DOHH2 (cell line): Measurements from ENCODE around the gene SLC7A5.

ENCODE experiments used
- H3F3A ChIP-seq: fragments of 200-600 bp; sonication (generic), shearing (Covaris generic); 2 replicates; pipeline ENCODE4 v1.6.0; 2016; ENCODE audit warnings: antibody characterized with exemption, mild to moderate bottlenecking; ENCODE audit not compliant: control insufficient read depth, insufficient read depth
- H3K27ac ChIP-seq: fragments of 200-600 bp; sonication (generic); 2 replicates; pipeline ENCODE4 v1.5.1; 2014; ENCODE audit warnings: low read depth, mild to moderate bottlenecking, low read length, moderate library complexity
- H3K27me3 ChIP-seq: fragments of 200-600 bp; sonication (generic); 2 replicates; pipeline ENCODE4 v1.6.1; 2014; ENCODE audit warnings: mild to moderate bottlenecking, low read length, mixed read lengths; ENCODE audit not compliant: control insufficient read depth
- H3K36me3 ChIP-seq: fragments of 200-600 bp; sonication (generic); 2 replicates; pipeline ENCODE4 v1.6.1; 2014; ENCODE audit warnings: mild to moderate bottlenecking, low read length, moderate library complexity, mixed read lengths; ENCODE audit not compliant: control insufficient read depth
- H3K4me1 ChIP-seq: fragments of 200-600 bp; sonication (generic); 2 replicates; pipeline ENCODE4 v1.6.1; 2014; ENCODE audit warnings: mild to moderate bottlenecking, low read length, mixed read lengths; ENCODE audit not compliant: control insufficient read depth
- H3K4me2 ChIP-seq: fragments of 200-600 bp; sonication (generic); 2 replicates; pipeline ENCODE4 v1.6.0; 2014; ENCODE audit warnings: mild to moderate bottlenecking, low read length, moderate library complexity
- H3K4me3 ChIP-seq: fragments of 200-600 bp; sonication (generic); 2 replicates; pipeline ENCODE4 v1.5.1; 2014; ENCODE audit warnings: mild to moderate bottlenecking, low read length, mixed read lengths
- H3K79me2 ChIP-seq: fragments of 200-600 bp; sonication (generic); 2 replicates; pipeline ENCODE4 v1.6.1; 2014; ENCODE audit warnings: mild to moderate bottlenecking, low read length, mixed read lengths; ENCODE audit not compliant: control insufficient read depth
- H3K9me2 ChIP-seq: fragments of 200-600 bp; sonication (generic); replicated peaks from 2 replicates; pipeline ENCODE4 v1.6.1; 2014; ENCODE audit warnings: mild to moderate bottlenecking, low read length, mixed read lengths; ENCODE audit not compliant: control insufficient read depth
- H3K9me3 ChIP-seq: fragments of 200-600 bp; sonication (generic); 2 replicates; pipeline ENCODE4 v1.6.1; 2014; ENCODE audit warnings: antibody characterized with exemption, low read length, mixed read lengths; ENCODE audit not compliant: control insufficient read depth, insufficient read depth
- H4K20me1 ChIP-seq: fragments of 200-600 bp; sonication (generic); 2 replicates; pipeline ENCODE4 v1.6.0; 2014; ENCODE audit warnings: low read depth, mild to moderate bottlenecking, antibody characterized with exemption, low read length, moderate library complexity; ENCODE audit not compliant: control insufficient read depth, insufficient read depth
- CTCF ChIP-seq: fragments of 200-600 bp; sonication (generic); IDR thresholded peaks from one replicate; pipeline ENCODE4 v1.5.1; 2014; ENCODE audit warnings: antibody characterized with exemption, mild to moderate bottlenecking, low read depth, low read length; ENCODE audit not compliant: poor library complexity, severe bottlenecking
- EZH2phosphoT487 ChIP-seq: fragments of 200-600 bp; sonication (generic); IDR thresholded peaks from 2 replicates; pipeline ENCODE4 v1.6.1; 2017; ENCODE audit warnings: borderline replicate concordance, mild to moderate bottlenecking, antibody characterized with exemption, low read length, moderate library complexity, mixed read lengths

Gene SLC7A5

GRCh38 chr16:87838643-87839541 lies 30.4 kb downstream of the SLC7A5 start:
- Histone ChIP-seq H3K9me3 (no peaks in the 10 kb centered on the region), H4K20me1 (no peaks in the 10 kb centered on the region; the same call in 1 of the 2 replicates), H3K4me3 (no peak overlapping the region), H3K4me2 (no peak overlapping the region), H3K27ac (no peak overlapping the region), H3F3A (no peaks in the 10 kb centered on the region), H3K4me1 (peaks cover 7% of the 10 kb centered on the region; the same call in 1 of the 2 replicates), H3K79me2 (peaks cover 29% of the 10 kb centered on the region), H3K27me3 (no peaks in the 10 kb centered on the region), H3K9me2 (no peaks in the 10 kb centered on the region), H3K36me3 (peaks cover 98% of the 10 kb centered on the region)
- TF ChIP-seq EZH2phosphoT487 (no peak), CTCF (no peak)

- TF ChIP-seq CTCF (no peak), EZH2phosphoT487 (no peak)
- H3K36me3 ChIP-seq, result peaks cover 100% of the 10 kb centered on the region
Measured at GRCh38 chr16:87837627-87838289, 31.5 kb downstream of the SLC7A5 start.

GRCh38 chr16:87836844-87837581 lies 32.3 kb downstream of the SLC7A5 start:
- H3K4me2 ChIP-seq, result no peak overlapping the region
- no peaks in the 10 kb centered on the region for H3K27me3 ChIP-seq
- H3K9me2 ChIP-seq, result no peaks in the 10 kb centered on the region
- H3K4me3 ChIP-seq, result no peak overlapping the region
- H3K36me3 ChIP-seq, result peaks cover 100% of the 10 kb centered on the region
- no peak for TF ChIP-seq CTCF
- TF ChIP-seq EZH2phosphoT487, result no peak
- H3F3A ChIP-seq, result peaks cover 8% of the 10 kb centered on the region; the same call in 1 of the 2 replicates
- H3K79me2 ChIP-seq, result peaks cover 11% of the 10 kb centered on the region
- no peaks in the 10 kb centered on the region for H3K9me3 ChIP-seq
- H4K20me1 ChIP-seq, result no peaks in the 10 kb centered on the region; the same call in 1 of the 2 replicates
- H3K4me1 ChIP-seq, result peaks cover 23% of the 10 kb centered on the region
- no peak overlapping the region for H3K27ac ChIP-seq

More at GRCh38 chr16:87837627-87838289, 31.5 kb downstream of the SLC7A5 start:
- H3F3A ChIP-seq, result peaks cover 4% of the 10 kb centered on the region; the same call in 1 of the 2 replicates
- H3K9me3 ChIP-seq, result no peaks in the 10 kb centered on the region
- no peaks in the 10 kb centered on the region for H3K27me3 ChIP-seq
- H3K9me2 ChIP-seq, result no peaks in the 10 kb centered on the region
- H4K20me1 ChIP-seq, result no peaks in the 10 kb centered on the region; the same call in 1 of the 2 replicates
- no peak overlapping the region for H3K4me3 ChIP-seq
- no peak overlapping the region for H3K27ac ChIP-seq
- no peak overlapping the region for H3K4me2 ChIP-seq
- H3K4me1 ChIP-seq, result peaks cover 17% of the 10 kb centered on the region
- H3K79me2 ChIP-seq, result peaks cover 19% of the 10 kb centered on the region
